Inflammatory macrophage treated with lipopolysaccharide for 1 hour (primary cell): ENCODE measurements around the gene AWAT2.
"Not testable (repeated sequence)": the region's sequence is repeated elsewhere in the genome, so short reads cannot be mapped to it uniquely, and the experiment has no call there.

Experiments used
- DNase-seq, 2 donors: peaks; one replicate each; pipeline ENCODE4 v3.0.0-alpha.2; 2020 to 2022

Gene AWAT2

DNA sequence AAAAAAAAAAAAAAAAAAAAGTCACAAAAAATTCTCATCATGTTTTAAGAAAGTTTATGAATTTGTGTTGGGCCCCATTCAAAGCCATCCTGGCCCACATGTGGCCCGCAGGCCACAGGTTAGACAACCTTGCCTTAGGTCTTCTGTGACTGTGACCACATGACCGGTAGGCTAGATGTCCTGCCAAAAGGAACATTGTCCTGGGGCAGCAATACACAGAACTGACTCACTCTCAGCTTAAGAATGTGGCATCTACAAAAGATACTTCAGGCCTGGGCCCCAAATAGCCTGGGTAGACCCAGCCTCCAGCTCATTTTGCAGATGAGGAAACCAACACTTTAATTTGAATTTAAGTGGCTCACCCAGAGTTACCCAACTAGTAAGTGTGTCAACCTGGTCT is 10.0 kb downstream of the AWAT2 start:
- no peak for DNase-seq

DNA sequence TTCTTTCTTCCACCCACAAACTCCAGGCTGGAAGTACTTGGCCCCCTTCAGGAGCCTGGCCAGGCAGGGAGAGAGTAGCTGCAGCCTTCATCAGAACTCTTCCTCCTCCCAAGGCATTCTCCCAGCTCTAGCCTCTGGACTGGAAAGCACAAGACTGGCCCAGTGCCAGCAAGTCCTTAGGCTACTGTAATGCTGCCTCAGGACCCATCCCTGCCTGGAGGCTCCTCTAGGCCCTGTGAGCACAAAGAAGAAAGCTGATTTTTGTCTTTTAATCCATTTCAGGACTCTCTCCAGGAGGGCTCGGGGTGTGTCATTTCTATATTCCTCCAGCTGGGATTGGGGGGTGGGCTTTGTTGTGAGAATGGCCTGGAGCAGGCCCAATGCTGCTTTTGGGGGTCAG is 10.8 kb downstream of the AWAT2 start:
- DNase-seq: no peak

DNA sequence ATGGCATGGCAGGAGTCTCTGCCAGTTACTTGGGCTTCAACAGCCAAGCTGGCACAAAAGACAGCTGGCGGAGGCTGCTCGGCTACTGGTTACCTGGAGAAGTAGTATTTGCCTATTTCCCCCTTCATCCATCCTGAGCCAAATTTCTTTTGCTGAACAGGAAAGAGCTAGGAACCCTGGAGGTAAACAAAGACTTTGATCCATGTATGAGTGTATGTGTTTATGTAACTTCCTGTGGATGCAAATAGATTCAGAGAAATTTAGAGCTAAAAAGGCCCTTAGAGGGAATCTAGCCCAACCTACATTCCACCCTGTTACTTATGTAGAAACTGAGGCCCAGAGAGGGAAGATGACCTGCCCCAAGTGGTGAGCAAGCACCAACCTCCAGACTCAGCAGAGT is 11.2 kb downstream of the AWAT2 start:
- DNase-seq: no peak

DNA sequence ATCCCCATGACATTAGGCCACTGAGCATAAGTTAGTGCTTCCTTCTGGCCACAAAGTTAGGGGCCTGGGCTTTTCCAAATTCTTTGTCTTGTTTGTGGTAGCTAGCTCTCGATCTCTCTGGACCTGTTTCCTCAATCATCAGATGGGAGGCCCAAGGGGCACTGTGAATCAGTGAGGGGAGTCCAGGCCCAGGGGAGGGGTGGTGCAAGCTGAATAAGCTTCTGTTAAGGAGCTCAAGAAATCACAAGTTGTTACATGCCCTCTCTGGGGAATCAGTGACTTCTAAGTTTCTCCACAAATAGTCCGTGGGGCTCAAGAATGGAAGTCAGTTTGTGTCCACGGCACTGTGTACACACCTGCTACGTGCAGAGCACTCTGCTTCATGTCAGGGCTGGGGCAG is 15.1 kb downstream of the AWAT2 start:
- DNase-seq: no peak

DNA sequence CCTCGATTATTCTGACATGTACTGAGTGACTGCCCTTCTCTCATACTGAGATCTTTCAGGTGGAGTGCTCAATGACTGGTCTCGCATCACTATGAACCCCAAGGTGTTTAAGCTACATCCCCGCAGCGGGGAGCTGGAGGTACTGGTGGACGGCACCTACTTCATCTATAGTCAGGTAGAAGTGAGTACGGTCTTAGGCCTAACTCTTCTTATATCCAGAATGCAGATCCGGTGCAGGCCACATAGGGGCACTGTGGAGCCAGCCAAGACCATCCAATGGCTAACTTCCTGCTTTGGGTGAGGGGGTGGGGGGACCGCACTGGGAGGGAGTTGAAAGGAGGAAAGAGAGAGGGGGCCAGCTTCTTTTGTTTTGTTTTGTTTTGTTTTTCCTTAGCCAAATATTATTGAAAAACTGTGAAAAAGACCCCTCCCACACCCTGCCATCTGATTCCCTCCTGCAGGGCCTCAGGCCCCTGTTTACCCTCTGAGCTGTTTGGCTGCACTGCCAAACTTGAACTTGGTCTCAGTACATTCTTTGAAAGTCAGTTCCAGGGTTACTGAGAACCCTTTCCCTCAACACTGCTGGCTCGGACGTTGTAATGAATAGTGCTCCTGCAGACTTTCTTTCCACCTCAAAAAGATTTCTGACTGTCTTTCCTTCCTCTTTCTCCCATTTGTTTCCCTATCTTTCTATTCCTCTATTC is 16.2 kb downstream of the AWAT2 start:
- peak; percentile 4 to 12 for DNase-seq

DNA sequence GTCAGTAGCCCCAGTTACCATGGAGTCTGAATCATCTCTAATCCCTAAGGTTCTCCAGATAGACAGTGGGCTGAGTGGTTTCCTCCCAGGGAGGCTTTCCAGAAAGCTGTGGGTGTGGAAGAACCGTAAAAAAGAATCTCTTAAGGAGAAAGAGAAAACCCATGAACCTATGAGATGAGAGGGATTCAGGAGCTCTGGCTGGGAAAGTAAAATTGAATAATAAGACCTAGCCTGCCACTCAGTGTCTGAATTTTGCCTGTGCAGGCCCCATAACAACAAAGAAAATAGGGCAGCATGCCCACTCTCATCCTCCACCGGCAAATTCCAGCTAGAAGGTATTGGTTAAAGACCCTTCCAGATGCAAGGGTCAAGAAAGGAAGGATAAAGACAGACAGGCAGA is 16.9 kb downstream of the AWAT2 start:
- no peak for DNase-seq

DNA sequence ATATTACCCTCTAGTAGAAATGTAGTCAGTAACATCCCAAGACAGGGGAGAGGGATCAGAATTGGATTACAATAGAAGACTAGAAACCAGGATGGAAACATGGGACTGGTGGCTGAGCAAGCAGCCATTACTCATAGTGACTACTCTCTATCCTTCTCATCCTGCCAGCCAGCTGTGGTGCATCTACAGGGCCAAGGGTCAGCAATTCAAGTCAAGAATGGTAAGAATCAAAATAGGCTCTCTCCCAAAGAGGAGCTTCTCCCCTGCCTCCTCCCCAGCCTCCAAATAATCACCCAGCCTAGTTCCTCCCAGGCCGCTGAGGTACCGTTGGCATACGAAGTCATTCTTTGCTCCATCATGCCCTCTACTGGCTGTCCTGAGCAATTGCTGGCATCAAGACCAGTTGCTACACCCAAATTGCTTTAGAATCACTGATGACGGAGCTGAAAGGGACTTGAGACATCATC is 19.4 kb downstream of the AWAT2 start:
- DNase-seq: peak; percentile 28 to 57

DNA sequence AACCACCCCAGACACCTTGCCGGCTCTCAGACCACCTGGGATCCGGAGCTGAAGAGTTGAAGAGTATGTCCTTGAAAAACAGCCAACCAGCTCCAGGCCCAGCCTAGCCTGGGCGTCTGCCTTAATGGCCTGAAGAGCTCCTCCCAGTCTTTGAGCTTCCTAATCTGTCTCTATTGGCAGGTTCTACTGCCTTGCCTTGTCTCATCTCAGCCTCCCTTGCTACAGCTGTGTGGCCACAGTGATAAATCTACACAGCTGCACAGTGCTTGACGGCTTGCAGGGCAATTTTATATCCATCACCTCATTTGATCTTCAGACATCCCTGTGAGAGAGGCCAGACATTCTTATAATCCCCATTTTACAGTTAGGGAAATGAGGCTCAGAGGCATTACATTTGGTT is 19.9 kb downstream of the AWAT2 start:
- DNase-seq: no peak

DNA sequence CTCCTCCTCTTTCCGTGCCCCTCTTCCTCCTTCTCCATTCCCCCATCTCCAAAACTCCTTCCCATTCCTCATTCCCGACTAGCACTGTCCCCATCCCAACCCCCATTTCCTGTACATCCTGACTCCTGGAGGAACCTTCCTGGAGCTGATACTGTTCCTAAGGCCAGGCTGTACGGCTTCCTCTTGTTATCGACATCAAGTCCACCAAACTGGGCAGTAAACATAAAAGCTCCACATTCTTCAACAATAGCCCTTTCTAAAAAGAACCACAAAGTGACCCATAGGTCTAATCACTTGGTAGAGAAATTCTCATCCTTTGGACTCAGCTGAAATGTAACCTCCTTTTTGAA is 22.9 kb downstream of the AWAT2 start:
- no peak for DNase-seq

DNA sequence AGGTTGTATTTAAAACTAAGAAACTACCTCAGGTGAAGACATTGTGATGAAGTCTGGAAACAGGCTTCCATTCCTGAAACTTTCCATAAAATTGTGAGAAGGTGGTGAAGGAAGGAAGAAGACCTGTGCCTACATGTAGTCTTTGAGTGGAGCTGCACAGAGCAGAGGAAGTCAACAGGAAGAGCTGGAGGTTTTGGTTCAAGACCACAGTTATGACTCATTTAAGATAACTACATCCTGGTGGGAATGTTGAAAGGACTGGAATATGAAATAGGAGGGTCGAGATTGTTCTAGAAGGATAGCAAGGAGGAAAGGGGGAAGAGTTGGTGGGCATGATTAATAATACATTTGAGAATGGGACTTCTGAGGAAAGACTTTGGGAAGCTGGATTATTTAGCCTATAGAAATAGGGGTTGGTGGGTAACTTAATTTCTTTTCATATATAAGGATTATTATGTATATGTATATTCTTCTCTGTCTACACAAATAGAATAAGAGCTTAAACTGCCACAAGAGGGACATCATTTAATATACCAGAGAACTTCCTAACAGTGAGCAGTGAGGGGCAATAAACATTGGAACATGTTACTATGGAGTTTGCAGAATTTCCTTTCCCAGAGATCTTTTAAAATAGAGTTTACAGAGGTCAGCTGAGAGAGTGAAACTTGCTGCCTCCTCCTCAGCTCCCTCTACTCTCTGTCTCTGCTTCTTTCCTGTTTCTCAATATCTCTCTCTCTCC is 23.5 kb downstream of the AWAT2 start:
- DNase-seq: no peak

DNA sequence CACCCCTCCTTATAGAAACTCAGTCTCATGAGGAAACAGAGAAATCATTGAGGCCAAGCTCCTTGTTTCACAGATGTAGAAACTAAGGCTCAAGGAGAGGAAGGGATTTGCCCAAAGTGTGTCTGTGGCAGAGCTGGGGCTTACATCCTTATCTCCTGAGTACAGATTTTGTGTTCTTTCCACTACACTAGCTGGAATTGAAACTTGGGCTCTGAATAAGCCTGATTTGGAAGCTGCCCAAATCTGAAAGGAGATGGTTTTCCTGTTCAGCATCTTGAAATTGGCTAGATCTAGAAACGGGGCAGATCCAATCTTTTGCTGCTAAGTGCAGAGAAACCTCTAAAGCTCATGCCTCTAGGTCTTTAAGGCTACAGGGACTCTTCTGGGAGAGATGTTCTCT is 24.3 kb downstream of the AWAT2 start:
- DNase-seq: no peak

DNA sequence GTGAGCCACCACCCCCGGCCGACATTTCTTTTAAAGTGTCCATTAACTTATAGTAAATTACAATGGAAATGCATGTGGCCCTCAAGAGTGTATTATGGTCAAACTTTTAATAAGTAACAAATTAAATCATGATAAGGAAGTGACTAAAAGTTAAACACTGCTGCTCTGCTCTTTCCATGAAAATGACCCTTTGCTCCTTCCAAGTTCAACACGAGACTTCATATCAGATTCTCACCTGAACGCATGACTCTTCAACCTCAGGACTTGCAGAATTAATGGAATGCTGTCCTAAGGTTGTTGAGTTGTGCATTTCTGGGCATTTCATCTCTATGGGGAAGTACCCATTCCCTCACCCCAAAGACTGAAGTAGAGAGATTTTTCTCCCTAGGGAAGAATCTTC is 27.1 kb downstream of the AWAT2 start:
- no peak for DNase-seq

DNA sequence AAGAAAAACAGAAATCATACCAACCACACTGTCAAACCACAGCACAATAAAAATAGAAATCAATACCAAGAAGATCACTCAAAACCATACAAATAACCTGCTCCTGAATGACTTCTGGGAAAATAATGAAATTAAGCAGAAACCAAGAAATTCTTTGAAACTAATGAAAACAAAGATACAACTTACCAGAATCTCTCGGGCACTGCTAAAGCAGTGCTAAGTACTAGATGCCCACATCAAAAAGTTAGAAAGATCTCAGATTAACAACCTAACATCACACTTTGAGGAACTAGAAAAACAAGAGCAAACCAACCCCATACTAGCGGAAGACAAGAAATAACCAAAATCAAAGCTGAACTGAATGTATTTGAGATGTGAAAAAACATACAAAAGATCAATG is 33.2 kb downstream of the AWAT2 start:
- DNase-seq: no peak

DNA sequence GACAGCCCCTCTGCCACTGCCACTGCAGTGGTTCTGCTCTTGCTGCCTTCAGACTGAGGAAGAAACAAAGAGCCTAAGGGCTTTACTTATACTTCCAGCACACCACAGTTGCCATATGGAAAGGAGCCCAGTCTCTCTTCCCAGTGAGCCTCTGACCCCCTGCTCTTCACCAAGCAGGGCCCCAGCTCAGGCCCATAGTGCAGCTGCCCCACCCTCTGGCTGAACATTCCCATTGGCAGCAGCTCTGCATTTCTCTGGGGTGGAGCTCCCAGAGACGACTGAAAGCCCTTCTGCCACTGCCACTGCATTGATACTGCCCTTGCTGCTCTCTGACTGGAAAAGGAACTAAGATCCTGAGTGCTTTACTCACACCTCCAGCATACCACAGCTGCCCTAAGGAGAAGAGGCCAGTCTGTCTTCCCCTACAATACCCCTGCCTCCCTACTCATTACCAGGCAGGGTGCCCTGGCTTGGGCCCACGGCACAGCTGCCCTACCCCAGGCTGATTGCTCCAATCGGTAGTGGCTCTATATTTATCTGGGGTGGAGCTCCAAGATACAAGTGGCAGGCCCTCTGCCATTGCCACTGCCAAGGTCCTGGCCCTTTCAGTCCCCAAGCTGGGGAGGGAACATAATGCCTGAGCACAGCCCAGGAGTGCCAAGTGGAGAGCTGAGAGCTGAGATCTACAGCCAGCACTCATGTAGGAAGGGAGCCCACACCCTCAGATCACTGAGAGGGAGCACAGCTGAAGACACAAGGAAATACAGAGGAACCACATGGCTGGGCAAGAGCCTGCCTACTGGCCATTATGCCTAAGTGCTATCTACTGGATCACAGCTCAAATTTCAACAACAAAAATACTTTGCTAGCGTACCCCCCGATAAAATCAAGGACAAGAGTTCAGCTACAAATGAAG is 36.0 kb downstream of the AWAT2 start:
- DNase-seq: no peak

DNA sequence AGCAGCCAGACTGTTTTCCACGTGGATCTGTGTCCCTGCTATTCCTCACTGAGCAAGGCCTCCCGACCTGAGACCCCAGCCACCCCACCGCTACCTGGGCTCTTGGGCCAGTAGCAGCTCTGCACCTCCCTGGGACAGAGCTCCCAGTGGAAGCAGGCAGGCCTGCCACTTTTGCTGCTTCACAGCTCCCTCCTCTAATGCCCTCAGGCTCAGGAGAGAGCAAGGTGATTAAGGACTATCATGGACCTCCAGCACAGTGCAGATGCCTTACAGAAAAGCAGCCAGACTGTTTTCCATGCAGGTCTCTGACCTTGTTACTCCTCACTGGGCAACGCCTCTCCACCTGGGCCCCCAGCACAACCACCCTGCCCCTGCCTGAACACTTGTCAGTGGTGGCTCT is 37.0 kb downstream of the AWAT2 start:
- DNase-seq: no peak

DNA sequence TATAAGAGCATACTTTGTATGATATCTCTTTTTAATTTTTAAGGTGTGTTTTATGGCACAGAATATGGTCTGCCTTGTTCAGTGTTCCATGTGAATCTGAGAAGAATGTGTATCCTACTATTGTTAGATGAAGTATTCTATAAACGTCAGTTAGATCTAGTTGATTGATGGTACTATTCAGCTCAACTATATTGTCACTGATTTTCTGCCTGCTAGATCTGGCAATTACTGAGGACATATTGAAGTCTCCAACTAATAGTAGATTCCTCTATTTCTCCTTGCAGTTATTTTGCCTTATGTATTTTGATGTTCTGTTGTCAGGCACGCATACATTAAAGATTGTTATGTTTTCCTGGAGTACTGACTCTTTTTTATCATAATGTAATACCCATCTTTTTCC is 39.8 kb downstream of the AWAT2 start:
- no peak for DNase-seq

DNA sequence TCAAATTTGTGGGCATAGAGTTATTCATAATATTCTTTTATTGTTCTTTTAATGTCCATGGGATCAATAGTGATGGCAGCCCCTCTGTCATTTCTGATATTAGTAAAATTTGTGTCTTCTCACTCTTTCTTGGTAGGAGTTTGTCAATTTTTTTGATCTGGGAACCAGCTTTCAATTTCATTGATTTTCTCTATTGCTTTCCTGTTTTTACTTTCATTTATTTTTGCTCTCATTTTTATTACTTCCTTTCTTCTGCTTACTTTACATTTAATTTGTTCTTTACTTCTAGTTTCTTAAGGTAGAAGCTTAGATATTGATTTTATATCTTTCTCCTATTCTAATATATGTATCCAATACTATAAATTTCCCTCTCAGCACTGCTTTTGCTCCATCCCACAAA is 40.7 kb downstream of the AWAT2 start:
- DNase-seq: no peak

DNA sequence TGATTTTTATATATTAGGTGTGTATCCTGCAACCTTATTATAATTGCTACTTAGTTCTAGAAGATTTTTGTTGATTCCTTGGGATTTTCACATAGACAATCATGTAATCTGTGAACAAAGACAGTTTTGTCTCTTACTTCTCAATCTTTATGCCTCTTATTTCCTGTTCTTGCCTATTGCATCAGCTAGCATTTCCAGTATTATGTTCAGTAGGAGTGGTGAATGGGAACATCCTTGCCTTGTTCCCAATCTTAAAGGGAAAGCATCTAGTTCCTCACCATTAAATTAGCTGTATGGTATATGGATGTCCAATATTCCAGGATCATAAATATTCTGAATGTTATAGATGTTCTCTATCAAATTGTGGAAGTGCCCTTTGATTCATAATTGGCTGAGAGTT is 41.8 kb downstream of the AWAT2 start:
- DNase-seq: no peak

DNA sequence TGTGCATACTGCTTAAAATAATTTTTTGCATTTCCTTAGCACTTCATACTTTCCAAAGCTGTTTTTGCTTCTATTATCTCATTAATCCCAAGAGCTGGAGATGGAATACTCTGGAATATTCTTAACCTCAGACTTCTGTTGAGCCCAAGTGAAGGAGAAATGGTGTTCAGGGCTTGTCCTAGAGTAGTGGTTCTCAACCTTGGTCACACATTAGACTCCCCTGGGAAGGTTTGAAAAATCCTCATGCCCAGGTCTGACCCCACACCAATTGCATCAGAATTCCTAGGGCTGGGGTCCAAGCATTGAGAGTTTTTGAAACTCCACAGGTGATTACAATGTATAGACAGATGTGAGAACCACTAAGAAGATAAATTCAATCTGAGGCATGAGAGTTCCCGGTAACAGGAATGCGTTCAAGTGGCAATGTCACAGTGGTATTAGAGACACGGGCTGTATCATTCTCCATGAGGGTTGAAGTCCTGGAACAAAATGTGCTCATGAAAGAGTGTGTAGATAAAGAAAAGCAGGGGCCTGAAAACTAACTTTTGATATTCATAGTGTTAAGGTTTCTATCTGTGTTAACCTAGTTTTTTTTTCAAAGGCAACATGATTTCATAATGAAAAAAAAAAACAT is 47.9 kb downstream of the AWAT2 start:
- no peak for DNase-seq

DNA sequence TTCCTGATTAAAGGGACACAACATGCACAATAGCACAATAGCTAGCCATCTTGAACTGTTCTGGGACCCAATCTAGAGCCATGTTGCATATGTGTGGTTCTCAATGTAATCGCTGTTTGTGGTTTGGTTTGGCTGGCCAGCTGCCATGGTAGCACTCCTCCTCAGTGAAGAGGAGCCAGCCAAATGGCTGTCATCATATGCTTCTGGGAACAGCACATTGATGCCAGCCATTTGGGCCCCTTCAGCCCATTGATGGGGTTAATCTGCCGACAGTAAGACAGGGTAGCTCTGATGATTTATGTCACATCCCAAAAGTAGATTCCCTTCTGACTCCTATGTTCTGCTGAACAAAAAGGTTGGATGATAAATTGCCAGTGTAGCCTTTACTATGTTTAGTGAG is 48.5 kb downstream of the AWAT2 start:
- no peak for DNase-seq

DNA sequence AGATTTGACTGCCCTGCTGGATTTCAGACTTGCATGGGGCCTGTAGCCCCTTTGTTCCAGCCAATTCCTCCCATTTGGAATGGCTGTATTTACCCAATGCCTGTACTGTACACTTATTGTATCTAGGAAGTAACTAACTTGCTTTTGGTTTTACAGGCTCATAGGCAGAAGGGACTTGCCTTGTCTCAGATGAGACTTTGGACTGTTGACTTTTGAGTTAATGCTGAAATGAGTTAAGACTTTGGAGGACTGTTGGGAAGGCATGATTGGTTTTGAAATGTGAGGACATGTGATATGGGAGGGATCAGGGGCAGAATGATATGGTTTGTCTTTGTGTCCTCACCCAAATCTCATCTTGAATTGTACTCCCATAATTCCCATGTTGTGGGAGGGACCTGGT is 51.4 kb downstream of the AWAT2 start:
- DNase-seq: not testable (repeated sequence)

DNA sequence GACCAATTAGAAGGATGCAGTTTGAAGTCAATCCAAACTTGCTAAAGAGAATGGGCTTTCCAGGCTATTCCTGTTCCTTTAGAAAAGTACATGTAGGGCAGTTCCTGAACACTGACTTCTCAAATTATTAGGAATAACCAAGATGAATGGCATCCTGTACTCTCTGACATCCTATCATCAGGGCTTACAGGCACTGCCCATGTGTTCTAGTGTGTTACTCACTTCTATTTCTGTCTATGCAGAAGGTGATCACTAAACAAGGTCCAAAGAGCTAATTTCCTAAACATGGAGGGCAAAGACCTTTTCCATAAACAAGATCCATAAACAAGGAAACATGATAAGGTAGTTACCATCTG is 53.6 kb downstream of the AWAT2 start:
- no peak for DNase-seq

DNA sequence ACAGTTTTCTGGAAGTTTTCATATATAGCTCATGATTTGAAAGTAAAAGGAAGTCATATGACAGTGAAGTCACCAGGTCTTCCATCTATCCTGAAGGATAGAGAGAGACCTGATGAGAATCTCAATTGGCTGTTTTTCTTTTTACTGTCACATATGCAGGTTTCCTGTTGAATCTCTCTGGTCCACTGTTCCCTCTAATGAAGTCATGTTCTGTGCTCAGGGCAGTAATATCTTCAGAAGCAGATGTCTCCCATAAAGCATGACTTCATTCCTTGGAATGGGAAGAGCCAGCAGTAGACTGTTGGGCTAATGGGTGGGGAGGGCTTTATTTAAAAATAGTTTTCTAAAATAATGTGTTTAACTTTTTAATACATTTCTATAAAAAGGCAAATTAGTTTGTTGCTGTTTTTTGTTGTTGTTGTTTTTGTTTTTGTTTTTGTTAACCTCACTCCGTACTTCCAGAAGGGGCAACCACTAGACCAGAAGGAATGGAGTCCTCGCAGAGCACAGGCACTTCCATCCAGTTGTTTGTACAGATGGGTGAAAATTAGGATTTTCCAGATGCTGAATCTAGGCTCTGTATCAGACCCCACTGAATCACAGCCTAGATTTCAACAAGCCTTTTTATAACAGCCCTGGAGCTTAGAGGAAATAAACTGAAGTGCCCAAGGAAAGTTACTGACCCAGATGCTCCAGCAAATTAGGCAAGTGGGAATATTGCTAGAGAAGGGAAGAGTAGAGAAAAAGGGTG is 54.2 kb downstream of the AWAT2 start:
- no peak for DNase-seq
